Measurements from ENCODE around the gene ROR1. TPM values are rescaled to one million over a fixed set of nuclear protein-coding genes. Genes with fewer than 3 reads are reported as not detected.

ROR1 gene
- total RNA-seq, 1 experiment from 2014 or later: 2.5 TPM

DNA sequence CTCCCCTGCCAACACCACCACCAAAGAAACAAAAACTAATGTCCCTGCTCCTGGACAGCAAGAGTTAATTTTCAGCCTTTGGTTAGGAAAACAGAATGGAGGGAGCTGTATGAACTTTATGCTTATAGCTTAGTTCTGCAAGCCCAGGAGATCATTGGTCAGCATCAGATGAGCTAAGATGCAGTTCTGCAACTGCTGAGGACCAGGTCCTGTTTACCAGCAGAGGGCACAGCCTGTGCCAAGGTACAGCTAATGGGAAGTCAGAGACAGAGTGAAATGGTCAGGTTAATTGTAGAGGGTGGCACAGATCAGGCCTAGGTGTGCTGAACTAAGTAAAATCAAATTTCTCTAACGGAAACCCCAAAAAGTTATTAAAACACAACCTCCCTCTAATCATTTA lies 161.3 kb downstream of the ROR1 start:
- DNase-seq (ENCODE audit: low read depth): peak; percentile 50

DNA sequence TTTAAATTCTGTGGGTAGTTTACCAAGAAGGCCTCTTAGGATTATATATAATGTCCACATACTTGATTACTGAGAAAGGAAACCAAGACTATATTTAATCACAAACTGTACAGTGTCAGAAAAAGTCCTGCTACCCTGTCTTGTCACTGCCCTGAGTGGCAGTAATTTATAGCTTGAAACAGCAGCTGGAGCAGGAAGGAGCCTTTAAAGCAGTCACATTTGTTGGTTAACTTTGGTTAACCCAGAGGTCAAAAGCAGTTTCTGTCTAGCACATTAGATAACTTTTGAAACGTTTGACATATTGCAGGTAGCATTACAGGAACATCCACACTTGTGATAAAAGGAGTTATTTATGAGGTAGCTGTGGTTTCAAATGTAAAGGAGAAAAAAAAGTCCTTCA lies 161.7 kb downstream of the ROR1 start:
- no peak for DNase-seq (ENCODE audit: low read depth)

DNA sequence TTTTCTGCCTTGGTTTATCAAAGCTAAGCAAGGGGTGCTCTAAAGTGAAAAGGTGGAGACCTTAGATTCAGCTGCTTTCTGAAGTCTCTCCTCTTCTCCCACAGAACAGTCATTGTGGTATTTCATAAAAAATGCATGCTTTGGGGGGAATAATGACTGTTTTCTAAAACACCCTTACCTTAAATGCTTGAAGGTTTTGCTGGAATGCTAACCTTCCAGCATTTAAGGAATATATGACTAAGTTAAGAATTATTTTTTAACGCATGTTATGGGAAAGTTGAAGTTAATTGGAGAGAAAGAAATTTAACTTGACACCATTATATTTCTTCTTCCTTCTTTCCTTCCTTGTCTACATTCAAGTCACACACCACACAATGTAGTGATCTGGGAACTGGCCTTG lies 162.5 kb downstream of the ROR1 start:
- DNase-seq (ENCODE audit: low read depth): peak; percentile 43

DNA sequence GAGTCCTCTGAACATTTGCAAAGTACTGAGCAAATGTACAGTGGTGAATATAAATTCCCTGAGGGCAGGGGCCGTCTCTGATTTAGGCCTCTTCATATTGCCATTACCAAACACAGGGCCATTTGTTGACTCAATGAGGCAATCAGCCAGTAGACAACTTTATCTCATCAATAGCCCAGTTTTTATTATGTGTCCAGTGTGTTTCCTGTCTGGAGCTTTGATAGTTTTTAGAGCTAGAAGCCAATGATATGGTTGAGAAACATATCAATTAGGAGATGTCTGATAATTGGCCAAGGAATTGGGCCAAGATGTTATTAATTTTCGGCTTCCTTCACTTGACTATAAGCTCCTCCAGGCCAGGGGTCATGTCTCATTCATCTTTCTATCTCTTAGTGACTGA lies 163.0 kb downstream of the ROR1 start:
- DNase-seq (ENCODE audit: low read depth): no peak

DNA sequence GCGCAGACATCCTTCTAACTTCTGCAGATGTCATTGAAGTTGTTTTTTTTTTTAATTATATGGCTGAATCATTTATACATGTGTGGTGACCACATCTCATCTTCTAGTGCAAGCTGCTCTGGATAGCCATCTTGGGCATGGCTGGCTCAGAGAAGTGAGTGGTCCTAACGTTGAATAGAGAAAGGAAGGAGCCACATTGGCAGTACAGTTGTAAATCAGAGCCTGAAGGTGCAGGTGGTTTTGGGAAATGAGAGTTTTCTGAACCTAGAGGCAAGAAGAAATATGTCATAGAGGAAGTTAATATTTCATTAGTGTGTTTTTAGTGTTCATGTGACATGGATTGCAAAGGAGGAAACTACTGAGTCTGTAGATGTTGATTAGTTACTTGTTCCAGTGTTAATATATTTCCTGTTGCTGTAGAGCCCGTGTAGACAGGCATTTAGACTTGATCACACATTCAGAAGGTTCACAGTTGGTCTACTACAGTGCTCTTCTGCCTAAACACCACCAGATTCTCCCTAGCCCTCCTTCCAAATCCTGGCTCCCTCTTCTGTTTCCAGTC lies 163.7 kb downstream of the ROR1 start:
- no peak for DNase-seq (ENCODE audit: low read depth)

DNA sequence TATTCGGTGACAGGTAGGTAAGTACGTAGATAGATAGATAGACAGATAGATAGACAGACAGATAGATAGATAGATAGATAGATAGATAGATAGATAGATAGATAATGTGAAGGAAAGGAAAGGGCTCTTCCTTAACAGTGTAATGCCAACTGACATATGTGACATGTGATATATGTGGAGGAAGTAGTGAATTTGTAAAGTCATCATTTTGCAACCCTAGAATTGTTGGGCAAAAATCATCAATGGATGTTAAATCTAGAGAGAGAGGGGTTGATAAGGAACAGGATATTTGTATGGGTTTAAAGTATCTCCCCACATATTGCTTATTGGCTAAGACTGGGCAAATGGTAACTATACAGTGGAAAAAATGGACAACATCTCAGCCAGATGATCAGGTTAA lies 166.6 kb downstream of the ROR1 start:
- no peak for DNase-seq (ENCODE audit: low read depth)

DNA sequence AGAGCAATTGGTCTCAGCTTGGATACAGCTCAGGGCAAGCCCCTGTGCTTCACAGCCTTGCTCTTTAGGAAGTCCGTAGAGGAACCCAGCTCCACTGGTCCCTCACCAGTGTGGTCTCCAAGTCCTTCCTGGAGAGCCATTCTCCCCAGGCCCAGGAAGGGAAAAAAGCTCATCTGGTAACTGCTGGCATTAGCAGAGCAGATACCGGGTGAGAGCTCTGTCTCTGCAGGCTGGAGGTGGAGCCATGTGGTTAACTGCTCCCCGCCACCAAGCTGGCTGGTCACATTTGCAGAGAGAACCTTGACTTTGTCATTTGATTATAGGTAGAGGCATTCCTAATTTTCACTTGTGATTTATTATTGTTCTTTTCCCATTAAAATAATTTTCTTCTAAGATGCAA lies 169.6 kb downstream of the ROR1 start:
- no peak for DNase-seq (ENCODE audit: low read depth)

DNA sequence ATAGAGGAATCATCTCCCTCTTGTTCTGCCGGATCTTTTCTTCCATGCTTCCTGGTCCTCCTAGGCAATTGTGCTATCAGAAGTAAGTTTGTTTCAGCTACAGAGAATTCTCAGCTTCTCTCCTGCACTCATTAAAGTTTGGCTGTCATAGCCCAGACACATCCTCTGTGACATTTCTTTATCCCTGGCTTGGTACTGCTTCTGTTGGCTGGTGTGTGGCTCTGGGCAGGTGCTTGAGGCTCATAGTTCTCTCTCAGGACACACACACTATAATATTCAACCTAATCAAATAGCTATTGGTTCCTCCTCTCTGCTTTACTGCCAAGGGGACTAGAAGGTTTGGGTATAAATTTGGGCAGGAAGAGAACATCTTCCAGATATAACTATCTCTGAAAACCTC lies 172.1 kb downstream of the ROR1 start:
- no peak for DNase-seq (ENCODE audit: low read depth)

DNA sequence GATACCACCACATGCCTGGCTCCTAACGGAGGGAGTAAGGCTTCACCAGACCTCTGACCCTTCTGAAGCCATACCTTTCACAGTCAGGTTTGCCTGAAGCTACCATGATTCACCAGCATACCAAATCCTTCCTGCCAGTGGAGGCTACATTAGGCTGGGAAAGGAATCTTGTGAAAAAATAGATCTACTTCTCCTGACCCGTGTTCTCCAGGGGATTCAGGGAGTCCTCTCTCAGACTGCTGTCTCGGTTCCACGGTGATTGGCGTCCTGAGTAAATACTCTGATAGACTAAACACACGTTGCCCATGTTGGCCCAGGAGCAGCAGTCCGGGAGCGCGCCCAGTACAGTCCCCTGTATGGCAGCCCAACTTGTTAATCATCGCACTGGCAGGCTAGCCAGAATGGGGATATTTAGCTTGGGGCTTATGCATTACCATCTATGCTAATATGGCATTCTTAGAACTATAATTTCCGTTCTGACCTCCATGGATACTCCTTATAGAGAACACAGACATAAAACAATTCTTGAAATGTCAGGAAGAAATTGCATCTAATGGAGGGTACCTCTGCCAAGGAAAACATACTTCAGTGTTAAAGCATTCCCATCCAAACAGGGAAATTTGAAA lies 173.2 kb downstream of the ROR1 start:
- peak; percentile 78 for DNase-seq (ENCODE audit: low read depth)

DNA sequence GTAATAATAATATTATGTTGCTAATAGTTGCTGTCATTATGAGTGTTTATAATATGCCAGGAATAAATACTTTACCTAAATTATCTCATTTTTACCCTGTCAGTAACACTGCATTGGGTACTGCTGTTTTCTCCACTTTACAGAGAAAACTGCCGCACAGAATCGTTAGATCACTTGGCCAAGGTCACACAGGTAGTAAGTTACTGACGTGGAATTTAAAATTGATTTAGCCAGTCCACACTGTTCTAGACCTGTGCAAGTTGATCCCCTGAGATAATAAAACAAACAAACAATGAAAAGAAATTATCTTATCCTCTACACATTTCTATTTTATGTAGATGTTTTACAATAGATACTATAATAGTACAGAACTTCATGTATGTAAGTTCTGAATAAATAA lies 174.1 kb downstream of the ROR1 start:
- DNase-seq (ENCODE audit: low read depth): no peak

DNA sequence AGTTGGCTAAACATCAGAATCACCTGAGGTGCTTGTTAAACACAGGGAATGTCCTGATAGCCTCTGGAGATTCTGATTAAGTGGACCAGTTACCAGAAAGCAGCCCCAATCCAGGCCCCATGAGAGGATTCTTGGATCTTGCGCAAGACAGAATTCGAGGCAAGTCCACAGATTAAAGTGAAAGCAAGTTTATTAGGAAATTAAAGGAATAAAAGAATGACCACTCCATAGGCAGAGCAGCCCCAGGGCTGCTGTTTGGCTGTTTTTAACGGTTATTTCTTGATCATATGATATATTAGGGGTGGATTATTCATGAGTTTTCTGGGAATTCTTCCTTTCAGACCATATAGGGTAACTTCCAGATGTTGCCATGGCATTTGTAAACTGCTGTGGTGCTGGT lies 176.2 kb downstream of the ROR1 start:
- no peak for DNase-seq (ENCODE audit: low read depth)

DNA sequence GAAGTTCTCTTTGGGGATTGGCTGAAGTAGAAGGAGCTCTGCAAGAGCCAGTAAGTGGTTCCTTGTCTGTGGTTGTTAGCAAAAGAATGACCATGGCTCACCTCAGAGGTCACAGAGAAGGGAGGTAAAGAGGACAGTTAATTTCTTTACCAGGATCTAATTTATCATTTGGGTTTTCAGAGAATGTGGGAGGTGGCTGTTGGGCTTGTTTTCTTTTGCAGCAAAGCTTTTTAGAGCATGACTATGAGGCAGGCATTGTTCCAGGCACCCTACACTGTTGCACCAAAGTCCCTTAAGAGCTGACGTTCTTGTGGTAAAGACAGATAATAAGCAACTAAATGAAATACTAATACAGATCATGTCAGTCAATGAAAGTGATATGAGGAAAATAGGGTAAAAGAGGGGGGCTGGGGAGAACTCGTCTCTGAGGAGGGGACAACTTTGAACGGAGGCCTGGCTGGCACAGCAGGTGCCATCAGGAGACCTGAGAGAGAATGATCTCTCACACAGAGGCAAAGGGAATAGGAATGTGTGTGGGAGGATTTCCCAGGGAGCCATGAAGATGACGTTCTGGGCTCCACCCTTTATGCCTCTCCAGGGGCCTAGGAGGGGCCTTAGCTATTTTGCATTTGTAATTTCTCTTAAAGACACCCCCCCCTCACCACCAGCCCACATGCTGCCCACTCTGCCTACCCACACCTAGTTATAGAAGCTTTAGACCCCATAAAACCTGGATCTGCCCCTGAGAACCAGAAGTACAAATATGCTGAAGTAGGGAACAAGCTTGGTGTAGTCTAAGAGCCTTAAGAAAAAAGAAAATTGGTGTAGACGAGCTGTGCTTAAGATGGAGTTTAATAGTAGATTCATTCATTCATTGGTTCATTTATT lies 177.5 kb downstream of the ROR1 start:
- DNase-seq (ENCODE audit: low read depth): peak; percentile 9

DNA sequence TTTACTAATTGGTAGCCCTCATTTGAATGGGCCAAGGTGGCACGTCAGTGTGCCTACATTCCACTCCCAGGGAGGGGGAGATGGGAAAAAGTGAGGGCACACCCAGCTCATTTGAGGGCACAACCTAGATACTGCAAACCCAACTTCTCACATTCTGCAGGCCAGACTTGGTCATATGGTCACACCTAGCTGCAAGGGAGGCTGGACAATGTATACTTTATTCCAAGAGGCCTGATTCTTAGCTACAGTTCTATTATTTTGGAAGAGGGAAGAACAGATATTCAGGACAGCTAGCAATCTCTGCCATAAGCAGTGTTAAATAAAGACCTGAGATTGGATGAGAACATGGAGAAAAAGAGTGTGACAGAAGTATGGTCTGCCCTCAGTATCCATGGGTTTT lies 180.4 kb downstream of the ROR1 start:
- DNase-seq (ENCODE audit: low read depth): no peak

DNA sequence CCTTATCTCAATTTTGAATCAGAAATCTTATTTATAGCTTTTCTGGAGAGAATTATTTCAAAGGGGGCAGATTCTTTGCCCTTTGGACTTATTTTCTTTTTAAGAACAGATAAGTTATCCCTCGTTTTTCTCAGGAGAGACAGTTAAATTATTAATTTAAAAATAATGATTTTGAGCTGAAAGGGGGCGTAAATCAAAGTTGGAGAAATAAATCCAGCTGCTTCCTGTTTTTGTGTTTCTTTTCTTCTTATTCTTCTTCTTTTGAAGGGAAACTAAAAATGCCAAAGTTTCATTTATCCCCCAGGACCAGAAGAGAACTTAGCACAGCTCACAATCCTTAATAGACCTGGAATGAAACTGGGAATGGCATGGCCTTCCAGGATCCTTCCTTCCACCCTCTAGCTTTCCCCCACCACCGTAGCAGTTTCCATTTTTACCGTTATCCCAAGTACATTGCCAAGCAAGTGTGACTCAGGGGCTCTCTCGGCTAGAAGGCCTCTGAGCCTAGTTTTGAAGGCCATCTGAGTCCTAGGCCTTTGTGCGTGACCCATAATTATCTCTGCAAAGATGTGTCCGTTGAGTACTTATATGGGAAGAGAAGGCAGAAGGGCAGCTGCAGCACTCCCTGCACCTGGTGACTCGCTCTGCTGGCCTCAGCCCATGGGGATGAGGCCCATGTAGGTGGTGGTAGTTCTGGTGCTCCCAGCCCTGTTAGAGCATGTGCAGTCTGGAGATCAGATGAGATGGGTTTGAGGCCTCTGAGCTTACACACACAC lies 181.7 kb downstream of the ROR1 start:
- DNase-seq (ENCODE audit: low read depth): peak; percentile 37

DNA sequence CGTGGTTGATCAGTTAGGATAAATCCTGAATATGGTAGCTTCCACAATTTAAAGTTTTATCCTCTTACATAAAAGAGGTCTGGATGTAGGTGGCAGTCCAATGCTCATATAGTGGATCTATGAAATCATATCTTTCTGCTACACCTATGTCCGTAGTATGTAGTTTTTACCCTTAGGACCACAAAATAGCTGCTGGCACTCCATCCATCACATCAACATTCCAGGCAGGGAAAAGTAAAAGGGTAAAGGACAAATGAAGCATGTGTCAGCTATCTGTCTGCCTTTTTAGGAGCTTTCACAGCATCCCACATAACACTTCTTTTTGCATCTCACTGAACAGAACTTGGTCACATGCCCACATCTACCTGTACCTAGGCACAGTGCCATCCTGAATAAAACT lies 184.7 kb downstream of the ROR1 start:
- no peak for DNase-seq (ENCODE audit: low read depth)

DNA sequence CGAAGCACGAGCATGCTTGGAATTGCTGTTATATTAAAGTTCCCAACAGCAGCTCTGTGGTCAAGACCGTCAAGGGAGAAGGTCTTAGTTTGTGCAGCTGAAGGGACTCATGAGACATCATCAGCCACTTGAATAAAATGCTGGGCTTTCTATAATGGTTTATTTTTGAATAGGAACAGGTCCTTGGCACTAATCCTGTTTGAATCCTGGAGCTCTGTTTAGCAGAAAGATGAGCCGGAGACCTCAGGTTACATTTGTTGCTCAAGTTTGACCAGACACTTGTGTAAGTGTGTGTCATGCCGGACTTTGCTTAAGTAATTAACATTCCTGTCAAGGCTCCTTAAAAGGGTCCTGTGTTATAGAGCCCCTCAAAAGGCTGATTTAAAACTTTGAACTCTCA lies 186.5 kb downstream of the ROR1 start:
- no peak for DNase-seq (ENCODE audit: low read depth)

DNA sequence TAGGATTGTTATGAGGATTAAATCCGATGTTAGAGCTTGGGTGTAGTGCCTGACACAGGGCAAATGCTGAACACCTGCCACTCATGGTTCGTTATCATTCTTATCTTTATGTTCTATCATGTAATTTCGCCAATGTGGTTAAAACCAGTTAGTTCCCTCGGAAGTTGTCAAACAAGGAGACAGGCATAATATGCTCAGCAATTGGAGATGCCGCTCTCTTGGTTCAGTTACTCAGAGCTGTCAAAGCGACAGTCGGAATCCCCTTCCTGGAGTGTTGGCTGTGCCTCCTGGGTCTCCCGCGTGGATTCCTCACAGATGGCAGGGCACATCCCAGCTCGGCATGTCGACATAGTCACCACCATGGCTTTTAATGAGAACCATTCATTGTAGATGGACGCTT lies 192.2 kb downstream of the ROR1 start:
- DNase-seq (ENCODE audit: low read depth): no peak

DNA sequence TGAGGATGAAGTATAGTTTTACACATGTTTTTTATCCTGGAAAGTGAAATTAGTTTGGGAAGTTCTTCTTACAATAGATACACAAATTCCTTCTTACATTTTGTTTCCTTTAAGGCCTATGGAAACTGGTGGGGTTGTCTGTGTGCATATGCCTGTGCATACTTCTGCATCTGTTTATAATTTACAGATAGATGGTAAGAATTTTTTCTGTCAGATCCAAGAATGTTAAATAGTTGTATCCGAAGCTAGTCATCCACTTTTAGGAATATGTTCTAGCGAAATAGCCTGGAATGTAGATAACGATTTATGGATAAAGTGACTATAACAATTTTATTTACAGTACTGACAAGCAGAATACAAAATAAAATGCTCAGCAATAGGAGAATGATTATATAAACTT lies 194.1 kb downstream of the ROR1 start:
- DNase-seq (ENCODE audit: low read depth): no peak

DNA sequence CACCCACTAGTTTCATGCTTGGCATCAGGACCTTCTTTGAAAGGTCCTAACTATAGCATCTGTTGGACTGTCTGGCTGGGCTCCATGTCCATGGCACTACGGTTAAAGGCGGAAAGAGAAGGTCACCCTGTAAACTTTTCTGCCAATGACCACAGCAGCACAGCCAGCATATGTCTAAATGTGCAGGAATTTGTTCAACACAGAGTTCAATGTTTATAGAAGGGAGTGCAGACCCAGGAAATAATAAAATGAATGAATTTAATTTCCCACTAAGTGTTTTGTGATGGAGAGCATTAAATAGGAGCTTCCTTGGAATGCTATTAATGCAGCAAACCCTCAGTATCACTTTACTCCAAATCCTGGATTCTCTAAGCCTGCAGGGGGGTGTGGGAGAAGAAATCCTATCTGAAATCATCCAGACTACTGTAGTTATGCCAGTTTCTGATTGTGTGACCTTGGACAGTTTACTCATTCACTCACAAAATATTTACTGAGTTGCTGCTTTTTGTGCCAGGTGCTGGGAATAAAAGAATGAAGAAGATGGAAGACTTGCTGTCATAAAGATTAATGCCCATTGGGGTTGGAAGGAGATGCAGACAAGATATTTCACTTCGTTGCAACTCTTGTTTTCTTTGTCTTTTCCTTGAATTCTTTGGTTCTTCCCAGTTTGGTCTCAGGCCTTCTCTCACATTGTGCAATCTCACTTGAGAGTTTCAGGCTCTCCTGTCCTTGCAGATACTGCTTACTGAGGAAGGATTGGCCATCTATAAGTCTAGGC lies 195.0 kb downstream of the ROR1 start:
- peak; percentile 86 for DNase-seq (ENCODE audit: low read depth)

DNA sequence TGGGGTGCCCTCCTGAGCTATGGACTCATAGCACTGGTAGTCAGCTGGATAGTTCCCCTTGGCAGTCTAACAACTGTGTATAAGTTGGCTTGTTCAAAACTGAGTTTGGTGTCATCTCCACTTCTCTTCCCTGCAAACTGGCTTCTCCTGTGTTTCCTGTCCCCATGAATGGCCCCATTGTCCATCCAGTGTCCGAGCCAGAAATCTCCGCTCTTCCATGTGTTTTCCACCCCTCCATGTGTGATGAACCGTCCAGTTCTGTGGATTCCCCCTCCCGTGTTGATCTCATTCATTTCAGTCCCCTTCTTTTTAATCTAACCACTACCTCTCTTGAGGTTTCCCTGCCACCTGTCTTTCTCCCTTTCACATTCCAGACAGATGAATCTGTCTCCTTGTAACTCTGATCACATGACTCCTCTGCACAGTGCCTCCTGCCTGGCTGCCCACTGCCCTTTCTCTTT lies 195.7 kb downstream of the ROR1 start:
- peak; percentile 88 for DNase-seq (ENCODE audit: low read depth)

DNA sequence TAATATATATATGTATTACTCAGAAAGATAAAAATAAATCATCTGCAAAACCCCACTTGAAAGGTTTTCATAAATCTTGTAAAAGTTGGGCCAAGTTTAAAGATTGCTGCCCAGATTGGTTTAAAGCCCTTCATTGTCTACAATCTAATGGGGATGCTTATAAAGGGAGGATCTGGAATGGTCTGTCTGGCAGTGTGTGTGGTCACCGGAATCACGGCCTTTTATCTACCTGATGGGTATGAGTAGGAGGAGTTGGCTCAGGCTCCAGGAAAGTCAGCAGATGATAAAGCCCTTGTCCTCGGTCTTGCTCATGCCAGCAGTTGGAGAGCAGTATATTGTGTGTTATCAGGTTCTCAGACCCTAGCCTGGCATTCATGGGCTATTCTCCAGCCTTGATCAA lies 197.7 kb downstream of the ROR1 start:
- no peak for DNase-seq (ENCODE audit: low read depth)

Measured in M059J (cell line).